Liver (tissue), 9 donors: Measurements from ENCODE around the gene GHR. TPM values are rescaled to one million over a fixed set of nuclear protein-coding genes. Genes with fewer than 3 reads are reported as not detected.

ENCODE experiments used
- DNase-seq: peaks from one replicate; pipeline ENCODE4 v3.0.0-alpha.2; 2017; ENCODE audit warnings: low spot score
- H3K27ac ChIP-seq, 2 donors: one replicate each; pipeline ENCODE4 v1.7.0; 2013; ENCODE audit warnings: inconsistent platforms in 2 of 2, low read length in 2 of 2, control low read depth in 1 of 2, low read depth in 1 of 2, mild to moderate bottlenecking in 1 of 2
- H3K27me3 ChIP-seq, 4 donors: one replicate each; pipeline versions ENCODE4 v1.6.1 to v1.7.0; 2013; ENCODE audit warnings: low read length in 3 of 4, inconsistent platforms in 1 of 4, mild to moderate bottlenecking in 1 of 4, moderate library complexity in 1 of 4; ENCODE audit not compliant: control insufficient read depth in 4 of 4, insufficient read depth in 4 of 4
- H3K36me3 ChIP-seq, 4 donors: one replicate each; pipeline versions ENCODE4 v1.6.1 to v1.7.0; 2013; ENCODE audit warnings: low read length in 3 of 4, mild to moderate bottlenecking in 3 of 4, low read depth in 1 of 4, moderate library complexity in 1 of 4; ENCODE audit not compliant: control insufficient read depth in 4 of 4, insufficient read depth in 3 of 4
- H3K4me1 ChIP-seq, 4 donors: one replicate each; pipeline versions ENCODE4 v1.6.1 to v1.7.0; 2013; ENCODE audit warnings: low read length in 3 of 4, mild to moderate bottlenecking in 3 of 4, moderate library complexity in 1 of 4; ENCODE audit not compliant: control insufficient read depth in 4 of 4, insufficient read depth in 4 of 4
- H3K4me3 ChIP-seq, 3 donors: one replicate each; pipeline versions ENCODE4 v1.6.1 to v1.7.0; 2013; ENCODE audit warnings: low read length in 3 of 3, control low read depth in 1 of 3, low read depth in 1 of 3, mild to moderate bottlenecking in 1 of 3
- H3K9ac ChIP-seq, 2 donors: one replicate each; pipeline ENCODE4 v1.7.0; 2013; ENCODE audit warnings: low read length in 2 of 2, mild to moderate bottlenecking in 2 of 2, moderate library complexity in 2 of 2, control low read depth in 1 of 2, low read depth in 1 of 2
- H3K9me3 ChIP-seq, 4 donors: one replicate each; pipeline versions ENCODE4 v1.6.1 to v1.7.0; 2013; ENCODE audit warnings: low read length in 3 of 4; ENCODE audit not compliant: control insufficient read depth in 4 of 4
- EGR1 ChIP-seq, 2 donors: IDR thresholded peaks; 2 replicates each; pipeline ENCODE4 v1.6.1; 2016 to 2018; ENCODE audit warnings: antibody characterized with exemption in 2 of 2, low read depth in 2 of 2
- FOXA1 ChIP-seq: IDR thresholded peaks from 2 replicates; pipeline ENCODE4 v1.6.1; 2016; ENCODE audit warnings: antibody characterized with exemption
- FOXA2 ChIP-seq: IDR thresholded peaks from 2 replicates; pipeline ENCODE4 v1.6.1; 2016; ENCODE audit warnings: antibody characterized with exemption
- GABPA ChIP-seq, 2 donors: IDR thresholded peaks in 1 of 2; conservative IDR thresholded peaks in 1 of 2; 2 replicates each; pipeline ENCODE4 v1.6.1; 2016; ENCODE audit warnings: antibody characterized with exemption in 2 of 2, mild to moderate bottlenecking in 1 of 2, moderate library complexity in 1 of 2
- HNF4A ChIP-seq, 2 donors: conservative IDR thresholded peaks; 2 replicates each; pipeline ENCODE4 v1.6.1; 2016; ENCODE audit warnings: antibody characterized with exemption in 2 of 2, mild to moderate bottlenecking in 2 of 2
- HNF4G ChIP-seq: IDR thresholded peaks from 2 replicates; pipeline ENCODE4 v1.6.1; 2016; ENCODE audit warnings: antibody characterized with exemption
- JUND ChIP-seq, 2 donors: IDR thresholded peaks; 2 replicates each; pipeline ENCODE4 v1.6.1; 2016; ENCODE audit warnings: antibody characterized with exemption in 2 of 2
- NR2F2 ChIP-seq: IDR thresholded peaks from 2 replicates; pipeline ENCODE4 v1.6.1; 2016; ENCODE audit warnings: antibody characterized with exemption
- RAD21 ChIP-seq, 2 donors: IDR thresholded peaks; 2 replicates each; pipeline ENCODE4 v1.6.1; 2016; ENCODE audit warnings: antibody characterized with exemption in 2 of 2, mild to moderate bottlenecking in 2 of 2
- RXRA ChIP-seq, 2 donors: IDR thresholded peaks; 2 replicates each; pipeline ENCODE4 v1.6.1; 2017 to 2018; ENCODE audit warnings: antibody characterized with exemption in 2 of 2, mild to moderate bottlenecking in 1 of 2
- SP1 ChIP-seq: IDR thresholded peaks from 2 replicates; pipeline ENCODE4 v1.6.1; 2018; ENCODE audit warnings: antibody characterized with exemption, mild to moderate bottlenecking
- TAF1 ChIP-seq: conservative IDR thresholded peaks from 2 replicates; pipeline ENCODE4 v1.6.1; 2016; ENCODE audit warnings: antibody characterized with exemption, mild to moderate bottlenecking
- WGBS: extraction: QIAGEN DNeasy Blood & Tissue Kit; methylation state at CpG from one replicate; pipeline ENCODE4 v1.1.7; 2013; 5-methylcytosine and 5-hydroxymethylcytosine counted together
- polyA plus RNA-seq, 2 donors: library from polyadenylated mRNA; stranded (reverse) in 1 of 2; unstranded in 1 of 2; fragments of 200-250 nt in 1 of 2; fragments of >200 nt in 1 of 2; fragmentation: Nextera tagmentation in 1 of 2; extraction: Ambion mirVana in 1 of 2; gene quantifications; one replicate each; pipeline versions ENCODE4 v1.2.1 to v1.2.3, GENCODE V29; 2013 to 2015
- total RNA-seq, 2 donors: library from RNA; depleted of rRNA; stranded (reverse); fragments of >200 nt; gene quantifications; one replicate each; pipeline ENCODE4 v1.2.3, GENCODE V29; 2014
- TF ChIP-seq, protein P1 (sequence below): fragments of 150-350 bp; IDR thresholded peaks from 2 replicates; pipeline ENCODE4 v1.5.1; 2017; ENCODE audit warnings: improper control_type of control experiment, low read depth, low read length; ENCODE audit not compliant: missing input control
- TF ChIP-seq, protein P2 (sequence below): IDR thresholded peaks from 2 replicates; pipeline ENCODE4 v1.6.1; 2016; ENCODE audit warnings: antibody characterized with exemption
- TF ChIP-seq, protein P3 (sequence below): IDR thresholded peaks from 2 replicates; pipeline ENCODE4 v1.6.1; 2016; ENCODE audit warnings: antibody characterized with exemption
- TF ChIP-seq, protein P4 (sequence below): IDR thresholded peaks from 2 replicates; pipeline ENCODE4 v1.6.1; 2016; ENCODE audit warnings: antibody characterized with exemption, mild to moderate bottlenecking
- donor health status: healthy.
- donor health status: healthy.
- donor health status: healthy.
- donor health status: healthy.
- donor health status: healthy.

Gene GHR
- total and polyA plus RNA-seq, 4 donors: 6.6 to 104 (median 20.9) TPM

DNA sequence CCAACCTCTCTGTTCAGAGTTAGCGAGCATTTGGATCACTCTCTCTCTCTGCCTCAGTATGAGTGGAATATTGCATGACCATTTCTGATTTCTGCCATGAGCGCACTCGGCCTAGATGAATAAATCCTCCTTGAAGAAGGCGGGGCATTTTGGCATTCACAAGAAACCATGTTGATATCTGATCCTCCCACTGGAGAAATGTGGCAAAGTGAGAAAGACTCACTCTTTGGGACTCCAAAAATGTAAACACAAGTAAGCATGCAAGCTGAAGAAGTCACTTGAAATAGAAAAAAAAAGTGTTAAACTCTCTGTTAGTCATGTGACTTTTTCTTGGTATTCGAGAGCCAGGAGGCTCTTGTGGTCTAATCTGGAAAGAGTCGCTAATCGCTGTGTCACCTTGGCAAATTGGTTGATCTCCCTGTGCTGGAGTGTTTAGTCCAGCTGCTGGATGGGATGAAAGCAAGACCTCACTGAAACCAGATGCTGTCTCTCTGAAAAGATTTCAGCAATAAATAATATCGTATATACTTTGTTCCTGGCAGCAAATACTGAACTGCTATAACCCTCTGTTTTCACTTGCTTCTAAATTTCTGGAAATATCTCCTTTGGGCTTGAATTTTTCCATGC is 95.5 kb downstream of the GHR start:
- Histone ChIP-seq H3K9me3 (no peaks in the 10 kb centered on the region), H3K27ac (peak overlapping the region; percentile 2 to 24), H3K4me1 (peaks cover 6 to 45% (median 34%) of the 10 kb centered on the region in 4 donors), H3K27me3 (no peaks in the 10 kb centered on the region), H3K36me3 (no peaks in the 10 kb centered on the region), H3K9ac (no peak overlapping the region), H3K4me3 (no peak overlapping the region)
- TF ChIP-seq, protein P1, sequence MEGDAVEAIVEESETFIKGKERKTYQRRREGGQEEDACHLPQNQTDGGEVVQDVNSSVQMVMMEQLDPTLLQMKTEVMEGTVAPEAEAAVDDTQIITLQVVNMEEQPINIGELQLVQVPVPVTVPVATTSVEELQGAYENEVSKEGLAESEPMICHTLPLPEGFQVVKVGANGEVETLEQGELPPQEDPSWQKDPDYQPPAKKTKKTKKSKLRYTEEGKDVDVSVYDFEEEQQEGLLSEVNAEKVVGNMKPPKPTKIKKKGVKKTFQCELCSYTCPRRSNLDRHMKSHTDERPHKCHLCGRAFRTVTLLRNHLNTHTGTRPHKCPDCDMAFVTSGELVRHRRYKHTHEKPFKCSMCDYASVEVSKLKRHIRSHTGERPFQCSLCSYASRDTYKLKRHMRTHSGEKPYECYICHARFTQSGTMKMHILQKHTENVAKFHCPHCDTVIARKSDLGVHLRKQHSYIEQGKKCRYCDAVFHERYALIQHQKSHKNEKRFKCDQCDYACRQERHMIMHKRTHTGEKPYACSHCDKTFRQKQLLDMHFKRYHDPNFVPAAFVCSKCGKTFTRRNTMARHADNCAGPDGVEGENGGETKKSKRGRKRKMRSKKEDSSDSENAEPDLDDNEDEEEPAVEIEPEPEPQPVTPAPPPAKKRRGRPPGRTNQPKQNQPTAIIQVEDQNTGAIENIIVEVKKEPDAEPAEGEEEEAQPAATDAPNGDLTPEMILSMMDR: no peak
- TF ChIP-seq, protein P2, sequence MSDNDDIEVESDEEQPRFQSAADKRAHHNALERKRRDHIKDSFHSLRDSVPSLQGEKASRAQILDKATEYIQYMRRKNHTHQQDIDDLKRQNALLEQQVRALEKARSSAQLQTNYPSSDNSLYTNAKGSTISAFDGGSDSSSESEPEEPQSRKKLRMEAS: no peak
- TF ChIP-seq TAF1: no peak
- no peak for TF ChIP-seq RAD21 (IDR thresholded peaks at IDR 0.05)
- TF ChIP-seq RXRA (IDR thresholded peaks at IDR 0.05): no peak
- no peak for TF ChIP-seq HNF4A (conservative IDR thresholded peaks at IDR 0.05)
- TF ChIP-seq, protein P3, sequence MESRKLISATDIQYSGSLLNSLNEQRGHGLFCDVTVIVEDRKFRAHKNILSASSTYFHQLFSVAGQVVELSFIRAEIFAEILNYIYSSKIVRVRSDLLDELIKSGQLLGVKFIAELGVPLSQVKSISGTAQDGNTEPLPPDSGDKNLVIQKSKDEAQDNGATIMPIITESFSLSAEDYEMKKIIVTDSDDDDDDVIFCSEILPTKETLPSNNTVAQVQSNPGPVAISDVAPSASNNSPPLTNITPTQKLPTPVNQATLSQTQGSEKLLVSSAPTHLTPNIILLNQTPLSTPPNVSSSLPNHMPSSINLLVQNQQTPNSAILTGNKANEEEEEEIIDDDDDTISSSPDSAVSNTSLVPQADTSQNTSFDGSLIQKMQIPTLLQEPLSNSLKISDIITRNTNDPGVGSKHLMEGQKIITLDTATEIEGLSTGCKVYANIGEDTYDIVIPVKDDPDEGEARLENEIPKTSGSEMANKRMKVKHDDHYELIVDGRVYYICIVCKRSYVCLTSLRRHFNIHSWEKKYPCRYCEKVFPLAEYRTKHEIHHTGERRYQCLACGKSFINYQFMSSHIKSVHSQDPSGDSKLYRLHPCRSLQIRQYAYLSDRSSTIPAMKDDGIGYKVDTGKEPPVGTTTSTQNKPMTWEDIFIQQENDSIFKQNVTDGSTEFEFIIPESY: no peak
- no peak for TF ChIP-seq HNF4G
- TF ChIP-seq EGR1 (IDR thresholded peaks at IDR 0.05; ENCODE audit: low read depth in 2 of 2): no peak
- no peak for TF ChIP-seq GABPA (IDR thresholded peaks at IDR 0.05 in 1 of 2, conservative IDR thresholded peaks at IDR 0.05 in 1 of 2)
- no peak for TF ChIP-seq SP1
- no peak for TF ChIP-seq FOXA2
- no peak for TF ChIP-seq FOXA1
- no peak for TF ChIP-seq NR2F2
- no peak for TF ChIP-seq JUND (IDR thresholded peaks at IDR 0.05)
- DNase-seq: no peak
- WGBS: 81% methylated on average over 8 of the region's 8 CpGs

DNA sequence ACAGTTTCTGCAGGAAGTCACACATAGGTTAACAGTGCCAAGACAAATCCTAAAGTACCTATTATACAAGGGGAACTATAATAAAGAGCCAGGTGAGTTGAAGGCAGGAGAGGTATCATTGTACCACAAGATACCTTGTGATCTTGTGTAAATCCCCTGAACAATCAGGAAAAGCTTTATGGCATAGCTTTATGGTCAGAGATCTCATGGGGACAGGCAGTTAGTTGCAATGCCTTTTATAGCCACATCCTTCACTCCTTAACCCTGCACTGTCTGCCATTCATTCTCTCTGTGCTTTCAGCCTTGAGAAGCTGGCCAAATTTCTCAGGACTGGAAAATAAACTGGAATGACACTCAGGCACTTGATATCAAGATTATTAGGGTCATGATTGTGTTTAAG is 97.0 kb downstream of the GHR start:
- H3K4me1 ChIP-seq: peaks cover 6 to 31% (median 23%) of the 10 kb centered on the region in 4 donors
- H3K4me3 ChIP-seq: no peak overlapping the region
- H3K27ac ChIP-seq: no peak overlapping the region
- no peaks in the 10 kb centered on the region for H3K27me3 ChIP-seq
- H3K9ac ChIP-seq: no peak overlapping the region
- TF ChIP-seq, protein P4, sequence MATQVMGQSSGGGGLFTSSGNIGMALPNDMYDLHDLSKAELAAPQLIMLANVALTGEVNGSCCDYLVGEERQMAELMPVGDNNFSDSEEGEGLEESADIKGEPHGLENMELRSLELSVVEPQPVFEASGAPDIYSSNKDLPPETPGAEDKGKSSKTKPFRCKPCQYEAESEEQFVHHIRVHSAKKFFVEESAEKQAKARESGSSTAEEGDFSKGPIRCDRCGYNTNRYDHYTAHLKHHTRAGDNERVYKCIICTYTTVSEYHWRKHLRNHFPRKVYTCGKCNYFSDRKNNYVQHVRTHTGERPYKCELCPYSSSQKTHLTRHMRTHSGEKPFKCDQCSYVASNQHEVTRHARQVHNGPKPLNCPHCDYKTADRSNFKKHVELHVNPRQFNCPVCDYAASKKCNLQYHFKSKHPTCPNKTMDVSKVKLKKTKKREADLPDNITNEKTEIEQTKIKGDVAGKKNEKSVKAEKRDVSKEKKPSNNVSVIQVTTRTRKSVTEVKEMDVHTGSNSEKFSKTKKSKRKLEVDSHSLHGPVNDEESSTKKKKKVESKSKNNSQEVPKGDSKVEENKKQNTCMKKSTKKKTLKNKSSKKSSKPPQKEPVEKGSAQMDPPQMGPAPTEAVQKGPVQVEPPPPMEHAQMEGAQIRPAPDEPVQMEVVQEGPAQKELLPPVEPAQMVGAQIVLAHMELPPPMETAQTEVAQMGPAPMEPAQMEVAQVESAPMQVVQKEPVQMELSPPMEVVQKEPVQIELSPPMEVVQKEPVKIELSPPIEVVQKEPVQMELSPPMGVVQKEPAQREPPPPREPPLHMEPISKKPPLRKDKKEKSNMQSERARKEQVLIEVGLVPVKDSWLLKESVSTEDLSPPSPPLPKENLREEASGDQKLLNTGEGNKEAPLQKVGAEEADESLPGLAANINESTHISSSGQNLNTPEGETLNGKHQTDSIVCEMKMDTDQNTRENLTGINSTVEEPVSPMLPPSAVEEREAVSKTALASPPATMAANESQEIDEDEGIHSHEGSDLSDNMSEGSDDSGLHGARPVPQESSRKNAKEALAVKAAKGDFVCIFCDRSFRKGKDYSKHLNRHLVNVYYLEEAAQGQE: no peak
- no peak for TF ChIP-seq HNF4A (conservative IDR thresholded peaks at IDR 0.05)
- TF ChIP-seq FOXA2: no peak
- no peak for TF ChIP-seq RXRA (IDR thresholded peaks at IDR 0.05)
- TF ChIP-seq, protein P3: no peak
- no peak for TF ChIP-seq HNF4G
- TF ChIP-seq EGR1 (IDR thresholded peaks at IDR 0.05; ENCODE audit: low read depth in 2 of 2): no peak
- no peak for TF ChIP-seq JUND (IDR thresholded peaks at IDR 0.05)
- no peak for DNase-seq
- no peaks in the 10 kb centered on the region for H3K9me3 ChIP-seq
- no peaks in the 10 kb centered on the region for H3K36me3 ChIP-seq
